ENCODE data around the gene HDC.

The HDC gene

GRCh38 chr15:50265620-50266019 lies at the start of gene HDC:
HDC (minus strand) TSS chr15:50265726; CDS start chr15:50265623, 103 bp downstream.
- TF ChIP-seq, protein P1, sequence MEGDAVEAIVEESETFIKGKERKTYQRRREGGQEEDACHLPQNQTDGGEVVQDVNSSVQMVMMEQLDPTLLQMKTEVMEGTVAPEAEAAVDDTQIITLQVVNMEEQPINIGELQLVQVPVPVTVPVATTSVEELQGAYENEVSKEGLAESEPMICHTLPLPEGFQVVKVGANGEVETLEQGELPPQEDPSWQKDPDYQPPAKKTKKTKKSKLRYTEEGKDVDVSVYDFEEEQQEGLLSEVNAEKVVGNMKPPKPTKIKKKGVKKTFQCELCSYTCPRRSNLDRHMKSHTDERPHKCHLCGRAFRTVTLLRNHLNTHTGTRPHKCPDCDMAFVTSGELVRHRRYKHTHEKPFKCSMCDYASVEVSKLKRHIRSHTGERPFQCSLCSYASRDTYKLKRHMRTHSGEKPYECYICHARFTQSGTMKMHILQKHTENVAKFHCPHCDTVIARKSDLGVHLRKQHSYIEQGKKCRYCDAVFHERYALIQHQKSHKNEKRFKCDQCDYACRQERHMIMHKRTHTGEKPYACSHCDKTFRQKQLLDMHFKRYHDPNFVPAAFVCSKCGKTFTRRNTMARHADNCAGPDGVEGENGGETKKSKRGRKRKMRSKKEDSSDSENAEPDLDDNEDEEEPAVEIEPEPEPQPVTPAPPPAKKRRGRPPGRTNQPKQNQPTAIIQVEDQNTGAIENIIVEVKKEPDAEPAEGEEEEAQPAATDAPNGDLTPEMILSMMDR (conservative IDR thresholded peaks at IDR 0.05; ENCODE audit: low read length) = no peak
- no peak for DNase-seq (ENCODE audit: low read depth)
- H3K4me3 ChIP-seq (ENCODE audit: low read length) = no peak within 1 kb of the TSS

- no peak for DNase-seq (ENCODE audit: low read depth)
- no peak overlapping the region for H3K4me3 ChIP-seq (ENCODE audit: low read length)
- TF ChIP-seq, protein P1 (conservative IDR thresholded peaks at IDR 0.05; ENCODE audit: low read length) = no peak
Observed at GRCh38 chr15:50312636-50313035, 47.1 kb upstream of the HDC start.

DNA sequence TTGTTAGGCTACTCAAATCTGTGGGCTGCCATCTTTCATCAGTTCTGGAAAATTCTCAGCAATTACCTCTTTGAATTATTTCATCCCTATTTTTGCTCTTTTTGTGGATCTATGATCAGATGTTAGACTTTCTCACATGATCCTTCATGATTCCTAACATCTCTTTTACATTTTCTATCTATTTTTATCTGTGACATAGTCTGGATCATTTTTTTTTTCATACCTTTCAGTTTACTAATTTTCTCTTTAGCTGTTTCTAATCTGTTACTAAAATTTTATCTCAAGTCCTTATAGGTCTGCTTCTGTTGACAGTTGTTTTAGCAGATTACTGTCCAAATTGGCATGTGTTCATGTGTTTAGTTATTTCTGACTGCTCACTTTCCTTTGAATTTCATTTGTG lies 42.3 kb upstream of the HDC start:
- TF ChIP-seq, protein P1 (conservative IDR thresholded peaks at IDR 0.05; ENCODE audit: low read length) = no peak
- H3K4me3 ChIP-seq (ENCODE audit: low read length) = no peak overlapping the region
- no peak for DNase-seq (ENCODE audit: low read depth)

GRCh38 chr15:50304836-50305235 lies 39.3 kb upstream of the HDC start:
- TF ChIP-seq, protein P1 (conservative IDR thresholded peaks at IDR 0.05; ENCODE audit: low read length) = no peak
- peak; percentile 49 for DNase-seq (ENCODE audit: low read depth)
- H3K4me3 ChIP-seq (ENCODE audit: low read length) = no peak overlapping the region

- DNase-seq (ENCODE audit: low read depth) = no peak
- TF ChIP-seq, protein P1 (conservative IDR thresholded peaks at IDR 0.05; ENCODE audit: low read length) = no peak
- no peak overlapping the region for H3K4me3 ChIP-seq (ENCODE audit: low read length)
Observed at GRCh38 chr15:50302581-50302980, 37.1 kb upstream of the HDC start.

DNA sequence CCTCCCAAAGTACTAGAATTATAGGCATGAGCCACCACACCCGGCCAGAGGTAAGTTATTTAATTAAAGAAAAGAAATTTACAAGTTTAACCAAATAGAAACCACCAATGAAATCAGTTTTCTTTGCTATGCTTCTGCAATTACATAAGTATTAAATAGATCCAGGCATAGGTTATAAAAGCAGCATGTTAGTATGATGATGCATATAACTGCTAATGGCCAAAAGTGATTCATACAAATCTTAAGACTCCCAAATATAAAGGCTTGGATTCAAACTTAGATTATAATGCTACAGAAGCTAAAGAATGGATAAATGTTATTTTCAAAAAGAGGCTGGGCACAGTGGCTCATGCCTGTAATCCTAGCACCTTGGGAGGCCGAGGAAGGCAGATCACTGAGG lies 32.8 kb upstream of the HDC start:
- DNase-seq (ENCODE audit: low read depth) = peak; percentile 29
- TF ChIP-seq, protein P1 (conservative IDR thresholded peaks at IDR 0.05; ENCODE audit: low read length) = no peak
- no peak overlapping the region for H3K4me3 ChIP-seq (ENCODE audit: low read length)

DNA sequence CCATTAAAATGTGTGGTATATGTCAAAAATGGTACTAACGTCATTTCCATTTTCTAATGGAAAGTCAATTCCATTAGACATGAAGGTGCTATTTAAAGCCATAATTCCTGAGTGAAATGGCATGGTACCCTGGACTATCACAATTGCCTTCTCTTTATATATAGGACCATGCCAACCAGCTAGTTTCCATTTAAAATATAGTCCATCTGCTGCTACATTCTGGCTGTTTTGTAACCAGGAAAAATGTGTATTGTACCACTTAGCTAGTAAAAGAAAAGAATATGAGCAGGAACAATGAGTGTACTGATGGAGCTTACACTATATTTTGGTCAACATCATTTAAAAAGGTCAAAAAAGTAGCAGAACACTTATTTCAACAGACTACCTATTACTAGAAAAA lies 30.4 kb upstream of the HDC start:
- H3K4me3 ChIP-seq (ENCODE audit: low read length) = no peak overlapping the region
- DNase-seq (ENCODE audit: low read depth) = no peak
- TF ChIP-seq, protein P1 (conservative IDR thresholded peaks at IDR 0.05; ENCODE audit: low read length) = no peak
